HepG2 (cell line): ENCODE results near the gene POLDIP3. TPM values are rescaled to one million over a fixed set of nuclear protein-coding genes. Genes with fewer than 3 reads are reported as not detected.
"Not testable (repeated sequence)": the region's sequence is repeated elsewhere in the genome, so short reads cannot be mapped to it uniquely, and the experiment has no call there.

Experiments used
- ATAC-seq: fragments of 200-7000 bp; cut with Tn5 transposase; 3 replicates; pipeline ENCODE4 v1.9.1; 2020; ENCODE audit warnings: mild to moderate bottlenecking, moderate library complexity
- BruUV-seq: library from RNA; stranded (reverse); fragments of 400-500 nt; replicated peaks from 2 replicates; lab custom pipeline; 2021; lab: Mats Ljungman, UMichigan
- CTCF ChIA-PET: fragments of 300-600 bp; formaldehyde crosslinking; extraction: SDS; loops from one replicate; lab custom pipeline; 2021; ENCODE audit warnings: low total read pairs, inconsistent platforms, low intra/inter-chr PET ratio; lab: Yijun Ruan, JAX
- POLR2A ChIA-PET: fragments of 350-600 bp; sonication (Branson Sonifier 250); formaldehyde crosslinking; loops from one replicate; lab custom pipeline; 2020; ENCODE audit warnings: antibody characterized with exemption, inconsistent platforms; lab: Yijun Ruan, JAX
- DNase-seq: peaks from one replicate; pipeline ENCODE4 v3.0.0-alpha.2; 2015; ENCODE audit warnings: low spot score
- FAIRE-seq: peaks from 3 replicates; lab custom pipeline; 2011; peaks lifted over from hg19 to GRCh38; lab: Jason Lieb, UNC
- H2AFZ ChIP-seq: one replicate; pipeline ENCODE4 v1.6.1; 2011; ENCODE audit warnings: low read length, inconsistent platforms
- H3K27ac ChIP-seq: fragments of 300-600 bp; 3 replicates; pipeline ENCODE4 v1.8.0; 2011; ENCODE audit warnings: mixed run types, mild to moderate bottlenecking, mixed read lengths, low read length, inconsistent platforms; ENCODE audit not compliant: insufficient read depth; ENCODE audit errors: extremely low read length
- H3K27me3 ChIP-seq, 2 experiments: fragments of 200-600 bp in 1 of 2; 2 replicates in 1 of 2; 3 replicates in 1 of 2; pipeline versions ENCODE4 v1.6.0 to v1.8.0; 2011; ENCODE audit warnings: low read length in 2 of 2, mild to moderate bottlenecking in 2 of 2, moderate library complexity in 2 of 2, inconsistent platforms in 1 of 2; ENCODE audit not compliant: insufficient read depth in 2 of 2, control insufficient read depth in 1 of 2
- H3K36me3 ChIP-seq, 2 experiments: fragments of 200-600 bp in 1 of 2; replicated peaks in 1 of 2; 2 replicates in 1 of 2; 3 replicates in 1 of 2; pipeline versions ENCODE4 v1.5.1 to v1.8.0; 2011; ENCODE audit warnings: low read length in 2 of 2, inconsistent platforms in 1 of 2; ENCODE audit not compliant: insufficient read depth in 2 of 2, control insufficient read depth in 1 of 2
- H3K4me1 ChIP-seq: 2 replicates; pipeline ENCODE4 v1.5.1; 2012; ENCODE audit warnings: low read length, inconsistent platforms; ENCODE audit not compliant: insufficient read depth
- H3K4me2 ChIP-seq: 2 replicates; pipeline ENCODE4 v1.6.0; 2011; ENCODE audit warnings: low read depth, low read length, inconsistent platforms
- H3K4me3 ChIP-seq, 3 experiments: fragments of 200-600 bp in 1 of 3; sonication (generic), shearing (Covaris generic) in 1 of 3; replicated peaks in 1 of 3; 2 replicates each; pipeline ENCODE4 v1.5.1; 2011 to 2016; ENCODE audit warnings: low read length in 3 of 3, inconsistent platforms in 2 of 3, low read depth in 2 of 3, mild to moderate bottlenecking in 2 of 3, control low read depth in 1 of 3, mixed read lengths in 1 of 3; ENCODE audit not compliant: insufficient read depth in 1 of 3
- H3K79me2 ChIP-seq: one replicate; pipeline ENCODE4 v1.6.1; 2011; ENCODE audit warnings: low read length, inconsistent platforms; ENCODE audit not compliant: insufficient read depth
- H3K9ac ChIP-seq: 2 replicates; pipeline ENCODE4 v1.6.0; 2011; ENCODE audit warnings: mild to moderate bottlenecking, low read depth, low read length, inconsistent platforms; ENCODE audit not compliant: insufficient read depth
- H3K9me3 ChIP-seq: 2 replicates; pipeline ENCODE4 v1.5.1; 2012; ENCODE audit warnings: mild to moderate bottlenecking, low read length
- H4K20me1 ChIP-seq: 2 replicates; pipeline ENCODE4 v1.6.0; 2011; ENCODE audit warnings: inconsistent platforms, mild to moderate bottlenecking, low read length, moderate library complexity; ENCODE audit not compliant: insufficient read depth
- AGO2 ChIP-seq: fragments of 200-400 bp; formaldehyde crosslinking; optimal IDR thresholded peaks from 2 replicates; pipeline ENCODE3; 2017; ENCODE audit warnings: mild to moderate bottlenecking, low read depth, low read length, moderate library complexity
- GABPB1 ChIP-seq: IDR thresholded peaks from 2 replicates; pipeline ENCODE4 v1.6.1; 2016; ENCODE audit warnings: mild to moderate bottlenecking, missing genetic modification reagents, moderate library complexity, missing compliant biosample characterization
- WGBS: methylation state at CpG from one replicate; pipeline ENCODE4 v1.1.6; 2017; ENCODE audit warnings: low lambda C conversion rate; 5-methylcytosine and 5-hydroxymethylcytosine counted together
- in situ Hi-C: cut with HindIII; loops from 2 replicates; pipeline ENCODE4 v1.10.0; 2017; ENCODE audit warnings: low pct_unique_long_range_greater_than_20kb; ENCODE audit not compliant: extremely low pct_ligation_motif_present
- intact Hi-C: fragments of 100-400 bp; cut with micrococcal nuclease; formaldehyde crosslinking; loops from one replicate; pipeline ENCODE4 v1.10.0; 2022; ENCODE audit not compliant: unreplicated experiment
- polyA plus RNA-seq, 8 experiments: library from polyadenylated mRNA; depleted of rRNA in 3 of 8; stranded (reverse) in 7 of 8; unstranded in 1 of 8; fragments of >200 nt; fragmentation: Illumina TruSeq in 4 of 8; extraction: Trizol in 4 of 8; gene quantifications; 2 replicates each; pipeline versions ENCODE4 v1.2.1 to v1.2.3, GENCODE V29; 2011 to 2016; ENCODE audit warnings: low read depth in 4 of 8, missing spikeins in 1 of 8, mixed read lengths in 1 of 8; ENCODE audit not compliant: insufficient read depth in 1 of 8
- total RNA-seq, 5 experiments: library from RNA; depleted of rRNA; stranded (reverse); fragments of >200 nt; fragmentation: Illumina TruSeq; extraction: Trizol; gene quantifications; 2 replicates each; pipeline ENCODE4 v1.2.3, GENCODE V29; 2016; ENCODE audit warnings: low read depth in 1 of 5

Gene POLDIP3
- total and polyA plus RNA-seq, 2 of the 13 experiments (the other 11 are each of a cell fraction or from before 2014, with no cell fraction given), result 45.8 to 47.4 TPM

GRCh38 chr22:42564699-42565098, 50.0 kb downstream of the POLDIP3 start:
- 96% methylated on average over 17 of the region's 17 CpGs for WGBS
- Histone ChIP-seq H4K20me1 (no peaks in the 10 kb centered on the region), H3K4me1 (peaks cover 33% of the 10 kb centered on the region), H2AFZ (no peak overlapping the region), H3K36me3 (no peaks in the 10 kb centered on the region), H3K9ac (no peak overlapping the region), H3K9me3 (no peaks in the 10 kb centered on the region), H3K27me3 (no peaks in the 10 kb centered on the region), H3K79me2 (no peaks in the 10 kb centered on the region), H3K4me2 (no peak overlapping the region), H3K27ac (no peak overlapping the region), H3K4me3 (no peak overlapping the region)
- ATAC-seq, result no peak
- BruUV-seq, result no TSS peak
- FAIRE-seq, result no peak
- intact Hi-C loops, result no loop called here
- CTCF ChIA-PET, result no interaction called here
- POLR2A ChIA-PET, result no interaction called here
- in situ Hi-C loops, result no loop called here
- TF ChIP-seq GABPB1 (CRISPR knock-in tag) (no peak), AGO2 (peak; percentile 16)
- no peak for DNase-seq

- in situ Hi-C loops, result not testable (repeated sequence)
Observed at GRCh38 chr22:42563943-42564342, 50.7 kb downstream of the POLDIP3 start.

More at GRCh38 chr22:42563943-42564342, 50.7 kb downstream of the POLDIP3 start:
- ATAC-seq, DNase-seq, H3K4me2 ChIP-seq, H3K36me3 ChIP-seq, intact Hi-C loops, H3K9me3 ChIP-seq, FAIRE-seq, H3K9ac ChIP-seq, H3K4me3 ChIP-seq, H2AFZ ChIP-seq, BruUV-seq, H4K20me1 ChIP-seq, CTCF ChIA-PET, H3K27me3 ChIP-seq, H3K79me2 ChIP-seq, H3K27ac ChIP-seq: not testable (repeated sequence)
- H3K4me1 ChIP-seq, result peaks cover 33% of the 10 kb centered on the region
- POLR2A ChIA-PET, result interaction anchor here (2.7 kb wide), 1 partner anchor 10 kb away, joined by 13 read pairs; the partner anchor contains the start of gene SERHL2
- 89% methylated on average over 3 of the region's 3 CpGs for WGBS
